HG02840 (cell line): ENCODE results near the gene IGF2BP3.
A peak's percentile ranks its signal among the peaks of the same experiment; 100 is the strongest.

ENCODE experiments used
- ATAC-seq: cut with Tn5 transposase; IDR thresholded peaks from one replicate; pipeline ENCODE4 v1.9.1; 2021; ENCODE audit warnings: mild to moderate bottlenecking, moderate library complexity, moderate number of reproducible peaks; ENCODE audit not compliant: unreplicated experiment, low FRiP score

Gene IGF2BP3

GRCh38 chr7:23308754-23309153, 161.5 kb downstream of the IGF2BP3 start:
- ATAC-seq = no peak

GRCh38 chr7:23306936-23307521, 163.3 kb downstream of the IGF2BP3 start:
- ATAC-seq = no peak

GRCh38 chr7:23299770-23300300, 170.5 kb downstream of the IGF2BP3 start:
- ATAC-seq = no peak

- ATAC-seq = peak; percentile 100
Measured at GRCh38 chr7:23298885-23299769, 171.2 kb downstream of the IGF2BP3 start, which contains the start of gene MALSU1. MALSU1 (plus strand) TSS chr7:23299339; CDS start chr7:23299353, 14 bp downstream.

- ATAC-seq = no peak
Measured at GRCh38 chr7:23298141-23298881, 172.0 kb downstream of the IGF2BP3 start.

- no peak for ATAC-seq
Measured at GRCh38 chr7:23295401-23295697, 174.9 kb downstream of the IGF2BP3 start.

GRCh38 chr7:23294549-23295400, 175.5 kb downstream of the IGF2BP3 start:
- ATAC-seq = no peak

- ATAC-seq = no peak
Measured at GRCh38 chr7:23293500-23294073, 176.7 kb downstream of the IGF2BP3 start.

GRCh38 chr7:23292623-23293022, 177.7 kb downstream of the IGF2BP3 start:
- ATAC-seq = no peak

- no peak for ATAC-seq
Measured at GRCh38 chr7:23291957-23292560, 178.2 kb downstream of the IGF2BP3 start.

- no peak for ATAC-seq
Measured at GRCh38 chr7:23290993-23291392, 179.3 kb downstream of the IGF2BP3 start.

GRCh38 chr7:23287612-23288011, 182.7 kb downstream of the IGF2BP3 start:
- ATAC-seq = no peak

- no peak for ATAC-seq
Measured at GRCh38 chr7:23285657-23286646, 184.3 kb downstream of the IGF2BP3 start.

- no peak for ATAC-seq
Measured at GRCh38 chr7:23284871-23285270, 185.4 kb downstream of the IGF2BP3 start.

- no peak for ATAC-seq
Measured at GRCh38 chr7:23283086-23283485, 187.2 kb downstream of the IGF2BP3 start.

- no peak for ATAC-seq
Measured at GRCh38 chr7:23279819-23280525, 190.3 kb downstream of the IGF2BP3 start.

- no peak for ATAC-seq
Measured at GRCh38 chr7:23277359-23277989, 192.8 kb downstream of the IGF2BP3 start.
